ENCODE measurements around the gene ROCK1. TPM values are rescaled to one million over a fixed set of nuclear protein-coding genes. Genes with fewer than 3 reads are reported as not detected.
A peak's percentile ranks its signal among the peaks of the same experiment; 100 is the strongest.

ROCK1 gene
- total RNA-seq, 4 donors from 2014 or later, result 40.6 to 111 (median 54.9) TPM

DNA sequence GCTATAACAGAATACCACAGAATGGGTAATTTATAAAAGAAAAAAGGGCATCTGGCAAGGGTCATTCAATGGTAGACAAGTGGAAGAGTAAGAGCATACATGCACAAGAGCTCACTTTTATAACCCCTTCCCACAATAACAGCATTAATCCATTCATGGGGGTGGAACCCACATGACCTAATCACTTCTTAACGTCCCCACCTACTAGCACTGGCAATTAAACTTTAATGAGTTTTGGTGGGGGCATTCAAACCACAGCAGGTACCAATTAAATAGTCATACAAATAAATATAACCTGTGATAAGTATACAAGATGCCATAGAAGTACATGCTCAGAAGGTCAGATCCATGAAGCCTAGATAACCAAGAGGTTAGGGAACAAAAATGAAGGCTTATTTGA lies 48.6 kb downstream of the ROCK1 start:
- no peak overlapping the region for H3K27ac ChIP-seq
- H3K9me3 ChIP-seq, result no peaks in the 10 kb centered on the region
- DNase-seq, result no peak
- no peaks in the 10 kb centered on the region for H3K36me3 ChIP-seq
- H3K27me3 ChIP-seq, result no peaks in the 10 kb centered on the region
- TF ChIP-seq CTCF (IDR thresholded peaks at IDR 0.05), result no peak
- no peak for TF ChIP-seq POLR2A (IDR thresholded peaks at IDR 0.05)
- no peaks in the 10 kb centered on the region for H3K4me1 ChIP-seq
- H3K4me3 ChIP-seq, result no peak overlapping the region

DNA sequence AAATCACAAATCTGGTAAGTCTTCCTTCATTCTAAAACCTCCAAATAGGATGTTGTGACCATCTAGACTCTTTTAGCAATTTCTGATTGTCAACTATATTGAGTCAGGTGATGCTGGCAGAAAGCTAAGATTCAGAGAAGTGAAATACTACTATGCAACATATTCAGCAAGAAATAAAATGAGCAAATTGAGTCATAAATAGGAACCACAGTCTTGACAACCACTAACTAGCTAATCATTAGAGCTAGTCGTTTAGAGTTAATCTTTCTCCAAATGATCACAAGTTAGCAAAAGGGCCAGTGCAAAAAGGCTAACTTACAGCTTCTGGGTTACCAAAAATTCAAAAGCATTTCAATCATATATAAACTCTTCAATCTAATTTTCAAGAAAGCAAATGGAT lies 54.5 kb downstream of the ROCK1 start:
- H3K4me3 ChIP-seq, result no peak overlapping the region
- no peaks in the 10 kb centered on the region for H3K36me3 ChIP-seq
- no peak overlapping the region for H3K27ac ChIP-seq
- no peaks in the 10 kb centered on the region for H3K9me3 ChIP-seq
- no peak for DNase-seq
- no peaks in the 10 kb centered on the region for H3K27me3 ChIP-seq
- no peak for TF ChIP-seq CTCF (IDR thresholded peaks at IDR 0.05)
- no peak for TF ChIP-seq POLR2A (IDR thresholded peaks at IDR 0.05)
- H3K4me1 ChIP-seq, result peaks cover 0 to 4% (median 0%) of the 10 kb centered on the region in 4 donors

- Histone ChIP-seq H3K27ac (no peak overlapping the region), H3K27me3 (no peaks in the 10 kb centered on the region), H3K4me1 (peaks cover 0 to 4% (median 0%) of the 10 kb centered on the region in 4 donors), H3K9me3 (no peaks in the 10 kb centered on the region), H3K4me3 (no peak overlapping the region), H3K36me3 (no peaks in the 10 kb centered on the region)
- TF ChIP-seq CTCF (IDR thresholded peaks at IDR 0.05), result no peak
- TF ChIP-seq POLR2A (IDR thresholded peaks at IDR 0.05), result no peak
- DNase-seq, result no peak
Observed at GRCh38 chr18:21056545-21056944, 55.1 kb downstream of the ROCK1 start.

- H3K9me3 ChIP-seq, result no peaks in the 10 kb centered on the region
- H3K27me3 ChIP-seq, result no peaks in the 10 kb centered on the region
- TF ChIP-seq POLR2A (IDR thresholded peaks at IDR 0.05) (no peak), CTCF (IDR thresholded peaks at IDR 0.05) (no peak)
- no peak overlapping the region for H3K27ac ChIP-seq
- no peak overlapping the region for H3K4me3 ChIP-seq
- H3K4me1 ChIP-seq, result peaks cover 0 to 4% (median 0%) of the 10 kb centered on the region in 4 donors
- no peak for DNase-seq
- no peaks in the 10 kb centered on the region for H3K36me3 ChIP-seq
Observed at GRCh38 chr18:21054252-21054821, 57.3 kb downstream of the ROCK1 start.

- Histone ChIP-seq H3K4me3 (no peak overlapping the region), H3K4me1 (peaks cover 0 to 4% (median 0%) of the 10 kb centered on the region in 4 donors), H3K36me3 (no peaks in the 10 kb centered on the region), H3K27ac (peak overlapping the region in 2 of 4 donors; percentile 13 to 18), H3K27me3 (no peaks in the 10 kb centered on the region), H3K9me3 (no peaks in the 10 kb centered on the region)
- TF ChIP-seq CTCF (IDR thresholded peaks at IDR 0.05) (no peak), POLR2A (IDR thresholded peaks at IDR 0.05) (no peak)
- DNase-seq, result no peak
Observed at GRCh38 chr18:21053127-21053526, 58.5 kb downstream of the ROCK1 start.

- Histone ChIP-seq H3K36me3 (no peaks in the 10 kb centered on the region), H3K9me3 (no peaks in the 10 kb centered on the region), H3K4me1 (peaks cover 0 to 4% (median 0%) of the 10 kb centered on the region in 4 donors), H3K4me3 (no peak overlapping the region), H3K27ac (no peak overlapping the region), H3K27me3 (no peaks in the 10 kb centered on the region)
- no peak for DNase-seq
- TF ChIP-seq POLR2A (IDR thresholded peaks at IDR 0.05), result no peak
- no peak for TF ChIP-seq CTCF (IDR thresholded peaks at IDR 0.05)
Observed at GRCh38 chr18:21052385-21052784, 59.2 kb downstream of the ROCK1 start.

Measured in Peyer's patch (tissue), 4 donors.